Stimulated activated CD4-positive, alpha-beta T cell treated with anti-CD3 and anti-CD28 coated beads, Interleukin-15, amount 100 ng/mL, for 1 hour (primary cell): ENCODE results near the gene TMEM204.

Experiments
- DNase-seq, 2 donors: peaks; one replicate each; pipeline ENCODE4 v3.0.0-alpha.2; 2020; ENCODE audit warnings: low read depth in 1 of 2, low spot score in 1 of 2

TMEM204 gene

DNA sequence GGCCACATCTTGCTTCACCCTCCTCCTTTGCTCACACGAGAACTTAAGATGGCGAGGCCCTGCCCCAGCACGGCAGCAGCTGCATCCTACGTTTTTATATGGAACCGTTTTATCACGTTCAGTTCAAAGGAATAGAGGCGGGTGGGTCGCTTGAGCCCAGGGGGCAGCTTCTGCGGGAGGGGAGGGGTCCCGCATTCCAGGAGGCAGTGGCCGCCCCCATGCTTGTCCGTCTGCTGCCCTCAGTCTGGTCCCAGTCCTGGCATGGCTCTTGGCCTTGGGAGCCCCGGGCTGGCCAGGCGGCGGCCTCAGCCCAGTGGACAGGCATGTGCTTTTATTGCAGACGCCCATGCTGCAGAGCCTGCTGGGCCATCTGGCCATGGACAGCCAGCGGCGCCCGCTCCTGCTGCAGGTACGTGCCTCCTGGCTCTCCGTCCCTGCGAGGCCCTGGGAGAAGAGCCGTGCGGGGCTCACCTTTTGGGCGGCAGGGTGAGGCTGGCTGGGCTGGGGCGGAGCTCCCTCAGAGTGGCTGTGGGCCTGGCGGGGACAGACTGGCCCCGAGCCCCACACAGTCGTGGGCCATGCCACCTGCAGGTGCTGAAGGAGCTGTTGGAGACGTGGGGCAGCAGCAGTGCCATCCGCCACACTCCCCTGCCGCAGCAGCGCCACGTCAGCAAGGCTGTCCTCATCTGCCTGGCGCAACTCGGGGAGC, 33.6 kb upstream of the TMEM204 start:
- DNase-seq: no peak

- no peak for DNase-seq
Measured at GRCh38 chr16:1500465-1501150, 32.9 kb upstream of the TMEM204 start.

DNA sequence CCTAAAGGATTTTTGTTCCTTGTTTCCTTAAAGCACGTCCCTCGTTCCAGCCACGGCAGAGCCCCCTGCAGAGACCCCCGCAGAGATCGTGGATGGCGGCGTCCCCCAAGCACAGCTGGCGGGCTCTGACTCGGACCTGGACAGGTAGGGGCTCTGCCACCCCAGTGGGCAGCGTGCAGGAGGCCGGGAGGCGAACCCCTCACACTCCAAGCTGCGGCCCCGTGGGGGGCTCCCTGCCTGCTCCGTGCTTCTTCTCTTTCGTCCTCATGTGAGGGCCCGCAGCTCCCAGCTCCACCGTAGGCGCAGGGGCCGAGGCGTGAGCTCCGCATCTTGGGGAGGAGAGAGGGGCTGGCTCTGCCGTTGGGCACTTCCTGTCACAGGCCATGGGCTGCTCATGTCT, 31.8 kb upstream of the TMEM204 start:
- no peak for DNase-seq

DNA sequence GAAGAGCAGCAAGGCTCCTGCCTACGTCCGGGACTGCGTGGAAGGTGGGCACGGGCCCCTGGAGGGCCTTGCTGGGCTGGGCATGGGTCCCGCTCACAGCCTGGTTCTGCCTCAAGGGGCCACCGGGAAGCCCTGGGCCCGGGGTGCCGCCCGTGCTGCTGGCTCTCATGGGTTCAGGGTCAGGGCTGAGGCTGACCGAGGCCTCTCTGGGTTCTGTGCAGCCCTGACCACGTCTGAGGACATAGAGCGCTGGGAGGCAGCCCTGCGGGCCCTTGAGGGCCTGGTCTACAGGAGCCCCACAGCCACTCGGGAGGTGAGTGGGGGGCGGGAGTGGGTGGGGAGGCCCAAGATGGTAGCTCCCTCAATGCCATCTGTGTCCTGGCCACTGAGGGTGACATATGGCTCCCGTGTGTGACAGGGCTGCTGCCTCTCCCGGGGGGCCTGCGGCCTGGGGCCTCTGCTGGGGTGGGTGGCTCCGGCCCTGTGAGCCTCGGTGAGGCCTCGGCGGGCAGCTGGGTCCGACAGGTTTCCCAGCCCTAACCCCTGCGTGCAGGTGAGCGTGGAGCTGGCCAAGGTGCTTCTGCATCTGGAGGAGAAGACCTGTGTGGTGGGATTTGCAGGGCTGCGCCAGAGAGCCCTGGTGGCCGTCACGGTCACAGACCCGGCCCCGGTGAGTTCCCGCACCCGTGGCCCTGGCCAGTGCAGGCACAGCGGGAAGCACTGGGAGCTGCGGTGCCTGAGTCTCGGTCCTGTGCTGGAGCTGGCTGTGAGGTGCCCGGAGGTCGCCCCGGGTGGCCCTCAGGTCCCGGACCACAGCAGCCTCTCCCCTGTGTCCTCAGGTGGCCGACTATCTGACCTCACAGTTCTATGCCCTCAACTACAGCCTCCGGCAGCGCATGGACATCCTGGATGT, 31.1 kb upstream of the TMEM204 start:
- no peak for DNase-seq

DNA sequence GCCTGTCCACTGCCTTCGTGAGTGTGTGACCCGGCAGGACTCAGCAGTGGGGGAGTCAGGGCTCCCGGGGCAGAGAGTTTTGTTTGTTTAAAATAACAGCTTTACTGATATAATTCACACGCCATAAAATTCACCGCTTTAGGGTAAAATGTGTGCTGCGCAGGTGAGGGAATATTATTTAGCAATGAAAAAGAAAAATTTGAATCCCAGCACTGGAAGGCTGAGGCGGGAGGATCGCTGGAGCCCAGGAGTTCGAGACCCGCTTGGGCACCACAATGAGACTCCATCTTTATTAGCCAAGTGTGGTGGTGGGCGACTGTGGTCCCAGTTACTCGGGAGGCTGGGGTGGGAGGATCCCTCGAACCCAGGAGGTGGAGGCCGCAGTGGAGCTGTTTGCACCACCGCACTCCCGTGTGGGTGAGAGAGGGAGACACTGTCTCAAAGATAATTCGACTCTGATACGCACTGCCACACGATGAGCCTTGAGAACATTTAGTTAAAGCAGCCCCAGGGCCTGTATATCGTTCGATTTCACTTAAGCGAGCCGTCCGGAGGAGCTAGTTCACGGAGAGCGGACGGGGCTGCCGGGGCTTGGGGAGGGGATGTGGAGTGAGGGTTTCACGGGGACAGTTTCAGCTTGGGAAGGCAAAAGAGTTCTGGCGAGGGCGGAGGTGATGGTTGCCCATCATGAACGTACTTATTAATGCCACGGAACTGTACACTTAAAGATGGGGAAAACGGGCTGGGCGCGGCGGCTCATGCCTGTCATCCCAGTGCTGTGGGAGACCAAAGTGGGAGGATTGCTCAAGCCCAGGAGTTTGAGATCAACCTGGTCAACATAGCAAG, 30.1 kb upstream of the TMEM204 start:
- no peak for DNase-seq

DNA sequence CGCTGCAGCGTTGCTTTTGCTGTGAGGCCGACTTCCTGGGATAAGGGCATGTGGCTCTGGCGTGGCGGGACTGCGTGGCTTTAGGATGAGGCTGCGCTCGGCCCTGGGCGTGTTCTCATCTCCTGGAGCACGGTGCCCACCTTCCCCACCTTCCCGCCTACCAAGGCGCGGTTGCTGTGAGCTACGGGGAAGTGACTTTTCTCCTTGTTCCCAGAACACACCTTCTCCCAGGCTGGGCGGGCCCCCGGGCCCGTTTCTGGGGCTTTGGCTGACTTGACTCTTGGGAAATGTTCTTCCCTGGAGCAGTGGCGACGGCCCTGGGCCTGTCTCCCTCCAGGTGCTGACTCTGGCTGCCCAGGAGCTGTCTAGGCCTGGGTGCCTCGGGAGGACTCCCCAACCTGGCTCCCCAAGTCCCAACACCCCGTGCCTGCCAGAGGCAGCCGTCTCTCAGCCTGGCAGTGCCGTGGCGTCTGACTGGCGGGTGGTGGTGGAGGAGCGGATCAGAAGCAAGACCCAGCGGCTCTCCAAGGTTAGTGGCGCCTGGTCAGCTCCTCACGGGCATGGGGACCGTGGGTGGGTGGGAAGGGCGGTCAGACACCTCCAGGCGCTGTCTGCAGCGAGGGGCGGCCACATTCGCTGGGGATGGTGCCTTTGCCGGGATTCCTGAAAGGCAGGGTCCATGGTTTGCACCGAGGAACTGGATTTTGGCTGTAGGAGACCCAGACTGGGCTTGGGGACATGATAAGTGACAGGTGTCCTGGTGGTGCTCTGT, 28.2 kb upstream of the TMEM204 start:
- DNase-seq: no peak

GRCh38 chr16:1505912-1506311, 27.6 kb upstream of the TMEM204 start:
- no peak for DNase-seq

- no peak for DNase-seq
Measured at GRCh38 chr16:1506494-1507213, 26.8 kb upstream of the TMEM204 start.

GRCh38 chr16:1508494-1509187, 24.8 kb upstream of the TMEM204 start:
- no peak for DNase-seq

- no peak for DNase-seq
Measured at GRCh38 chr16:1509307-1510221, 23.9 kb upstream of the TMEM204 start.

GRCh38 chr16:1510272-1510671, 23.2 kb upstream of the TMEM204 start:
- no peak for DNase-seq

GRCh38 chr16:1510941-1511351, 22.5 kb upstream of the TMEM204 start:
- DNase-seq: no peak

DNA sequence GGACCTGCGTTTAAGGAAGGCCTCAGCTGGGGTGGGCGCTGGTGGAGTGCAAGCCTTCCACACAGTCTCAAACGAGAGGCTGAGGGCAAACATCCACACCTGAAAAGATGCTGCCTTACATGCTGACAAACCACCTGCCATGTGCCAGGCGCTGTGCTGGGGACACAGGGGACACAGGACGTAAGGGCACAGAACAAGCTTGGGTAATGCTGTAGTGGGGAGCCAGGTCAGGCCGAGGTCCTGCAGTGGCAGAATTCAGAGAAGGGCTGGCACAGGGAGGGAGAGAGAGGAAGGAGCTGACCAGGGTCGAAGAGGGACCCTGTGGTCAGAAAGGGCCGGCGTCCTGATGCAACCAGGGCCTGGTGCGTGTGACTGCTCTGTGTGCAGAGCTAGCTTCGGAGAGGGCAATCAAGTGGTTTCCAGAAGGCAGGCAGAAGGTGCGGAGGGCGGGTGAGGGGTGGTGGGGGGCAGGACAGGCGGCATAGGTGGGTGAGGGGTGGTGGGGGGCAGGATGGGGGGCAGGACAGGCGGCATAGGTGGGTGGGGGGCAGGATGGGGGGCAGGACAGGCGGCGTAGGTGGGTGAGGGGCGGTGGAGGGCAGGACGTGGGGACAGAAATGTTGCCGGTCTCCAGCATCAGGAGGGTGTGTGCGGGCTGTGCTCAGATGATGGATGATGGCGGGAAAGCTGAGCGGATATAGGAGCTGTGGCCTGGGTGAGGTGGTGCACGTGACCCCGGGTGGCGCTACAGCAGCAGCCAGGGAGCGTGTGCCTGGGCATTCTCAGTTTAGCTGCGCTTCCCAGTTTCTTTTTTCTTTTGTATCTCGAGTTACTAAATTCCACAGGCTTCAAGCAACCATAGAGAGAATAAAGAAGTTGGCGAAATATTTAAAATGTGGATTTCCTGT, 21.6 kb upstream of the TMEM204 start:
- no peak for DNase-seq

DNA sequence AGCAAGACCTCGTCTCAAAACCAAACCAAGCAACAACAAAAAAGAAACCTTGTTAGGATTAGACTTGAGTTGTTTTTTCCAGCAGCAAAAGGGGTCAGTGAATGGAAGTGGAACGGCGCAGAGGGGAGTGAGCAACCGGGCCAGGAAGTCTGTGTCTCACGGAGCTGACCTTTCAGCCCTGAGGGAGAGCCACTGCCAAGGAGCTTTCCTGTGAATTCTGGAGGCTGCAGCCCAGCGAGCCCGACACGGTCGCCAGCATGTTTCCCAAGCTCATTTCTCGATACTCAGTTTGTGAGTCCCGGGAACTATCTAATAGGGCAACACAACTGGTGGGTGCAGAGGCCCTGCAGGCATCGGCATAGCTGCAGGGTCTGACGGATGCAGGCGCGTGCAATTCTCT, 20.7 kb upstream of the TMEM204 start:
- no peak for DNase-seq

DNA sequence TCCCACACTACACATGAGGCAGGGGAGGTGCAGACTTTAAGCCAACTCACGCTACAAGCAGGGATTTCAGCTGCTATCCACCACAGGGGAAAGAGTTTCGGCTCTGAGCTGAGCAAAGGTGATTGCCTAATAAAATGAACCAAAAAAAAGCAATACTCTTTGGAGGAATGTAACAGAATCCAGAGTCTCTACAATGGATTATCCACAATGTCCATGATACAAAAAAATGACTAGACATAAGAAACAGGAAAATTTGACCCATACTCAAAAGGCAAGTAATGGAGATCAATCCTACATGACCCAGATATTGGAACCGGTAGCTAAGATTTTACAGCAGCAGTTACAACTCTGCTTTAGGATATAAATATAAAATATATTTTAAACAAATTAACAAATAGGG, 19.0 kb upstream of the TMEM204 start:
- no peak for DNase-seq

GRCh38 chr16:1518626-1519135, 14.8 kb upstream of the TMEM204 start:
- no peak for DNase-seq

GRCh38 chr16:1519831-1520230, 13.6 kb upstream of the TMEM204 start:
- no peak for DNase-seq
